ENCODE measurements around the gene SYAP1.

The SYAP1 gene

GRCh38 chrX:16727637-16728036 lies 8.2 kb downstream of the SYAP1 start:
- TF ChIP-seq, protein P1, sequence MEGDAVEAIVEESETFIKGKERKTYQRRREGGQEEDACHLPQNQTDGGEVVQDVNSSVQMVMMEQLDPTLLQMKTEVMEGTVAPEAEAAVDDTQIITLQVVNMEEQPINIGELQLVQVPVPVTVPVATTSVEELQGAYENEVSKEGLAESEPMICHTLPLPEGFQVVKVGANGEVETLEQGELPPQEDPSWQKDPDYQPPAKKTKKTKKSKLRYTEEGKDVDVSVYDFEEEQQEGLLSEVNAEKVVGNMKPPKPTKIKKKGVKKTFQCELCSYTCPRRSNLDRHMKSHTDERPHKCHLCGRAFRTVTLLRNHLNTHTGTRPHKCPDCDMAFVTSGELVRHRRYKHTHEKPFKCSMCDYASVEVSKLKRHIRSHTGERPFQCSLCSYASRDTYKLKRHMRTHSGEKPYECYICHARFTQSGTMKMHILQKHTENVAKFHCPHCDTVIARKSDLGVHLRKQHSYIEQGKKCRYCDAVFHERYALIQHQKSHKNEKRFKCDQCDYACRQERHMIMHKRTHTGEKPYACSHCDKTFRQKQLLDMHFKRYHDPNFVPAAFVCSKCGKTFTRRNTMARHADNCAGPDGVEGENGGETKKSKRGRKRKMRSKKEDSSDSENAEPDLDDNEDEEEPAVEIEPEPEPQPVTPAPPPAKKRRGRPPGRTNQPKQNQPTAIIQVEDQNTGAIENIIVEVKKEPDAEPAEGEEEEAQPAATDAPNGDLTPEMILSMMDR (IDR thresholded peaks at IDR 0.05; ENCODE audit: insufficient read depth, low read length, poor library complexity, severe bottlenecking) = no peak
- Histone ChIP-seq H3K4me3 (replicated peaks; ENCODE audit: low read depth, low read length) (no peak overlapping the region), H3K27me3 (replicated peaks; ENCODE audit: control insufficient read depth, insufficient read depth, low read length) (no peaks in the 10 kb centered on the region), H3K36me3 (ENCODE audit: control insufficient read depth, insufficient read depth, low read length) (peaks cover 1% of the 10 kb centered on the region; the same call in 1 of the 2 replicates)
- no peak for DNase-seq (ENCODE audit: extremely low read depth, insufficient read length)

- TF ChIP-seq, protein P1 (IDR thresholded peaks at IDR 0.05; ENCODE audit: insufficient read depth, low read length, poor library complexity, severe bottlenecking) = no peak
Observed at GRCh38 chrX:16730450-16730849, 11.0 kb downstream of the SYAP1 start.

GRCh38 chrX:16733013-16733412 lies 13.6 kb downstream of the SYAP1 start:
- peaks cover 2% of the 10 kb centered on the region; the same call in 1 of the 2 replicates for H3K36me3 ChIP-seq (ENCODE audit: control insufficient read depth, insufficient read depth, low read length)
- DNase-seq (ENCODE audit: extremely low read depth, insufficient read length) = no peak
- no peak overlapping the region for H3K4me3 ChIP-seq (replicated peaks; ENCODE audit: low read depth, low read length)
- H3K27me3 ChIP-seq (replicated peaks; ENCODE audit: control insufficient read depth, insufficient read depth, low read length) = no peaks in the 10 kb centered on the region
- TF ChIP-seq, protein P1 (IDR thresholded peaks at IDR 0.05; ENCODE audit: insufficient read depth, low read length, poor library complexity, severe bottlenecking) = no peak

More at GRCh38 chrX:16730450-16730849, 11.0 kb downstream of the SYAP1 start:
- Histone ChIP-seq H3K36me3 (ENCODE audit: control insufficient read depth, insufficient read depth, low read length) (no peaks in the 10 kb centered on the region), H3K27me3 (replicated peaks; ENCODE audit: control insufficient read depth, insufficient read depth, low read length) (no peaks in the 10 kb centered on the region), H3K4me3 (replicated peaks; ENCODE audit: low read depth, low read length) (no peak overlapping the region)
- DNase-seq (ENCODE audit: extremely low read depth, insufficient read length) = no peak

GRCh38 chrX:16737024-16737423 lies 17.6 kb downstream of the SYAP1 start:
- Histone ChIP-seq H3K4me3 (replicated peaks; ENCODE audit: low read depth, low read length) (no peak overlapping the region), H3K36me3 (ENCODE audit: control insufficient read depth, insufficient read depth, low read length) (peaks cover 2% of the 10 kb centered on the region; the same call in 1 of the 2 replicates), H3K27me3 (replicated peaks; ENCODE audit: control insufficient read depth, insufficient read depth, low read length) (no peaks in the 10 kb centered on the region)
- TF ChIP-seq, protein P1 (IDR thresholded peaks at IDR 0.05; ENCODE audit: insufficient read depth, low read length, poor library complexity, severe bottlenecking) = no peak
- no peak for DNase-seq (ENCODE audit: extremely low read depth, insufficient read length)

DNA sequence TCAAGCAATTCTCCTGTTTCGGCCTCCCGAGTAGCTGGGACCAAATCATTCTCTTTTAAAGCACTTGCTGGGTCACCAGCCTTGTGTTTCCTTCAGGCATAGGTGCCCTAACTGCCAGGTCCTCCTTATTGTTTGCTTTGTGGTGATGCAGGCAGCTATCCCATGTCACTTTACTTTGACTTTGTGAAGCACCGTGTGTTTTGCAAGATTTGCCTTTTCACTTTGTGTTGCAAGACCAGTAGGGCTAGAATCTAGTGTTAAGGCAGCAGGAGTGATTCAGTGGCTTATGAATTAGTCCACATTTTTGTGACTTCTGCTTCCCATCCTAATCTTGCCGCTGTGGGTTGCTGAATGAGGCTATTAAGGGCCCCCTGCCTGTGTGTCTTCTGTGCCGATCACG lies 20.2 kb downstream of the SYAP1 start:
- no peak for DNase-seq (ENCODE audit: extremely low read depth, insufficient read length)
- Histone ChIP-seq H3K4me3 (replicated peaks; ENCODE audit: low read depth, low read length) (no peak overlapping the region), H3K27me3 (replicated peaks; ENCODE audit: control insufficient read depth, insufficient read depth, low read length) (no peaks in the 10 kb centered on the region), H3K36me3 (ENCODE audit: control insufficient read depth, insufficient read depth, low read length) (peaks cover 9% of the 10 kb centered on the region)
- TF ChIP-seq, protein P1 (IDR thresholded peaks at IDR 0.05; ENCODE audit: insufficient read depth, low read length, poor library complexity, severe bottlenecking) = no peak
